Stomach (tissue), 9 donors: ENCODE data around the gene ABHD2. TPM values are rescaled to one million over a fixed set of nuclear protein-coding genes. Genes with fewer than 3 reads are reported as not detected.
A peak's percentile ranks its signal among the peaks of the same experiment; 100 is the strongest.

Experiments
- DNase-seq, 2 donors: peaks; one replicate each; pipeline versions ENCODE4 v3.0.0 to v3.0.0-alpha.2; 2013 to 2019
- H3K27ac ChIP-seq, 5 donors: fragments of 200-600 bp in 4 of 5; sonication (generic) in 4 of 5; one replicate each; pipeline ENCODE4 v1.5.1; 2013 to 2019; ENCODE audit warnings: mild to moderate bottlenecking in 1 of 5, moderate library complexity in 1 of 5
- H3K27me3 ChIP-seq, 3 donors: fragments of 200-600 bp; sonication (generic); one replicate each; pipeline ENCODE4 v1.5.1; 2017 to 2019; ENCODE audit warnings: mixed run types in 1 of 3
- H3K36me3 ChIP-seq, 4 donors: fragments of 200-600 bp; sonication (generic); 1 replicate in 3 of 4; 2 replicates in 1 of 4; pipeline ENCODE4 v1.5.1; 2016 to 2019
- H3K4me1 ChIP-seq, 4 donors: fragments of 200-600 bp; sonication (generic); one replicate each; pipeline ENCODE4 v1.5.1; 2016 to 2019
- H3K4me3 ChIP-seq, 4 donors: fragments of 200-600 bp; sonication (generic) in 3 of 4; one replicate each; pipeline ENCODE4 v1.5.1; 2016 to 2019; ENCODE audit warnings: mild to moderate bottlenecking in 1 of 4
- H3K9me3 ChIP-seq, 4 donors: fragments of 200-600 bp; sonication (generic); one replicate each; pipeline ENCODE4 v1.5.1; 2016 to 2019
- EP300 ChIP-seq: sonication (generic); formaldehyde crosslinking; IDR thresholded peaks from one replicate; pipeline ENCODE4 v1.6.1; 2017; ENCODE audit warnings: antibody characterized with exemption
- POLR2A ChIP-seq, 4 donors: fragments of 450-650 bp; IDR thresholded peaks; one replicate each; pipeline ENCODE4 v1.6.1; 2016; ENCODE audit warnings: antibody characterized with exemption in 4 of 4, control low read depth in 2 of 4, mild to moderate bottlenecking in 1 of 4, moderate library complexity in 1 of 4
- POLR2AphosphoS5 ChIP-seq, 3 donors: sonication (generic); formaldehyde crosslinking; IDR thresholded peaks; one replicate each; pipeline ENCODE4 v1.6.1; 2016; ENCODE audit warnings: antibody characterized with exemption in 3 of 3
- WGBS, 5 donors: extraction: QIAGEN DNeasy Blood & Tissue Kit in 3 of 5; methylation state at CpG; one replicate each; pipeline versions ENCODE4 v1.1.5 to v1.1.7; 2013 to 2018; 5-methylcytosine and 5-hydroxymethylcytosine counted together
- intact Hi-C: fragments of 100-400 bp; cut with DNase I; formaldehyde crosslinking; loops from one replicate; pipeline ENCODE4 v1.15.1; 2023; ENCODE audit warnings: low total_unique reads
- polyA plus RNA-seq, 3 donors: library from polyadenylated mRNA; stranded (reverse); fragments of 200-250 nt; gene quantifications; one replicate each; pipeline ENCODE4 v1.2.3, GENCODE V29; 2013
- total RNA-seq, 5 donors: library from RNA; depleted of rRNA; stranded (reverse); fragments of >200 nt; gene quantifications; one replicate each; pipeline versions ENCODE4 v1.1.0 to v1.2.3, GENCODE V29; 2014 to 2016
- TF ChIP-seq, protein P1 (sequence below), 7 experiments: fragments of 450-650 bp in 4 of 7; fragments of 200-600 bp in 3 of 7; sonication (generic) in 3 of 7; IDR thresholded peaks; one replicate each; pipeline ENCODE4 v1.5.1; 2016 to 2019; ENCODE audit warnings: antibody characterized with exemption in 7 of 7, control low read depth in 2 of 7, mild to moderate bottlenecking in 1 of 7
- donor health status: healthy with polysubstance abuse.
- donor health status: Bipolar disorder and iron deficiency.
- donor health status: healthy.

ABHD2 gene
- total and polyA plus RNA-seq, 8 donors: 5.1 to 192 (median 70.3) TPM

- TF ChIP-seq POLR2AphosphoS5 (IDR thresholded peaks at IDR 0.05): no peak
- no peak for TF ChIP-seq POLR2A (IDR thresholded peaks at IDR 0.05)
- TF ChIP-seq, protein P1, sequence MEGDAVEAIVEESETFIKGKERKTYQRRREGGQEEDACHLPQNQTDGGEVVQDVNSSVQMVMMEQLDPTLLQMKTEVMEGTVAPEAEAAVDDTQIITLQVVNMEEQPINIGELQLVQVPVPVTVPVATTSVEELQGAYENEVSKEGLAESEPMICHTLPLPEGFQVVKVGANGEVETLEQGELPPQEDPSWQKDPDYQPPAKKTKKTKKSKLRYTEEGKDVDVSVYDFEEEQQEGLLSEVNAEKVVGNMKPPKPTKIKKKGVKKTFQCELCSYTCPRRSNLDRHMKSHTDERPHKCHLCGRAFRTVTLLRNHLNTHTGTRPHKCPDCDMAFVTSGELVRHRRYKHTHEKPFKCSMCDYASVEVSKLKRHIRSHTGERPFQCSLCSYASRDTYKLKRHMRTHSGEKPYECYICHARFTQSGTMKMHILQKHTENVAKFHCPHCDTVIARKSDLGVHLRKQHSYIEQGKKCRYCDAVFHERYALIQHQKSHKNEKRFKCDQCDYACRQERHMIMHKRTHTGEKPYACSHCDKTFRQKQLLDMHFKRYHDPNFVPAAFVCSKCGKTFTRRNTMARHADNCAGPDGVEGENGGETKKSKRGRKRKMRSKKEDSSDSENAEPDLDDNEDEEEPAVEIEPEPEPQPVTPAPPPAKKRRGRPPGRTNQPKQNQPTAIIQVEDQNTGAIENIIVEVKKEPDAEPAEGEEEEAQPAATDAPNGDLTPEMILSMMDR (IDR thresholded peaks at IDR 0.05): no peak
- TF ChIP-seq EP300: no peak
- intact Hi-C loops: no loop called here
- no peaks in the 10 kb centered on the region for H3K27me3 ChIP-seq
- no peak for DNase-seq
- H3K4me3 ChIP-seq: no peak overlapping the region
- 86 to 94% (median 89%) methylated on average over 8 of the region's 8 CpGs for WGBS, 5 donors
- H3K9me3 ChIP-seq: no peaks in the 10 kb centered on the region
- H3K36me3 ChIP-seq: no peaks in the 10 kb centered on the region
- no peaks in the 10 kb centered on the region for H3K4me1 ChIP-seq
- no peak overlapping the region for H3K27ac ChIP-seq
These were observed 130.3 kb downstream of the ABHD2 start for GRCh38 chr15:89218531-89218930.

- Histone ChIP-seq H3K4me1 (no peaks in the 10 kb centered on the region), H3K27ac (no peak within 1 kb of the TSS), H3K4me3 (no peak within 1 kb of the TSS), H3K27me3 (no peaks in the 10 kb centered on the region), H3K9me3 (no peaks in the 10 kb centered on the region), H3K36me3 (no peaks in the 10 kb centered on the region)
- DNase-seq: peak in 1 of 2 donors; percentile 53
- TF ChIP-seq EP300: no peak
- TF ChIP-seq POLR2A (IDR thresholded peaks at IDR 0.05): no peak
- TF ChIP-seq POLR2AphosphoS5 (IDR thresholded peaks at IDR 0.05): no peak
- 53 to 73% (median 61%) methylated on average over 11 of the region's 11 CpGs for WGBS, 5 donors
- intact Hi-C loops: no loop called here
These were observed 133.3 kb downstream of the ABHD2 start, which contains the start of gene RLBP1 for GRCh38 chr15:89221543-89221942. TSS of gene RLBP1 (minus strand) at chr15:89221579. CDS start at chr15:89218975, 2,604 bp downstream.

DNA sequence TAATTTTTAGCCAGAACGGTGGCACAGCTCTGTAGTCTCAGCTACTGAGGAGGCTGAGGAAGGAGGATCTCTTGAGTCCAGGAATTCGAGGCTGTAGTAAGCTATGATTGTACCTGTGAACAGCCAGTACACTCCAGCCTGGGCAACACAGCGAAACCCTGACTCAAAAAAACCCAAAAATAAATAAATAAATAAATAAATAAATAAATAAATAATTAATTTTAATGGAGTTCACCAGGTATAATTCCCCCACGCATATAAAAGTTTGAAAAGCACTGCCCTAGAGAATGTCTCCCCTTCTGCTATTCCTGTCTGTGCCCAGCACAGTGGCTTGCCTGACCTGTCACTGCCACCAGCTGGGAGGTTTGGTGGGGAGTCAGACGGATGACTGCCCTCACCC lies 137.3 kb downstream of the ABHD2 start:
- no peaks in the 10 kb centered on the region for H3K27me3 ChIP-seq
- no peak overlapping the region for H3K27ac ChIP-seq
- H3K9me3 ChIP-seq: no peaks in the 10 kb centered on the region
- H3K4me1 ChIP-seq: no peaks in the 10 kb centered on the region
- TF ChIP-seq POLR2A (IDR thresholded peaks at IDR 0.05) (no peak), POLR2AphosphoS5 (IDR thresholded peaks at IDR 0.05) (no peak), EP300 (no peak)
- TF ChIP-seq, protein P1 (IDR thresholded peaks at IDR 0.05): no peak
- DNase-seq: no peak
- H3K4me3 ChIP-seq: no peak overlapping the region
- H3K36me3 ChIP-seq: no peaks in the 10 kb centered on the region
- intact Hi-C loops: no loop called here
- 92 to 94% (median 93%) methylated on average over 5 of the region's 5 CpGs for WGBS, 5 donors

DNA sequence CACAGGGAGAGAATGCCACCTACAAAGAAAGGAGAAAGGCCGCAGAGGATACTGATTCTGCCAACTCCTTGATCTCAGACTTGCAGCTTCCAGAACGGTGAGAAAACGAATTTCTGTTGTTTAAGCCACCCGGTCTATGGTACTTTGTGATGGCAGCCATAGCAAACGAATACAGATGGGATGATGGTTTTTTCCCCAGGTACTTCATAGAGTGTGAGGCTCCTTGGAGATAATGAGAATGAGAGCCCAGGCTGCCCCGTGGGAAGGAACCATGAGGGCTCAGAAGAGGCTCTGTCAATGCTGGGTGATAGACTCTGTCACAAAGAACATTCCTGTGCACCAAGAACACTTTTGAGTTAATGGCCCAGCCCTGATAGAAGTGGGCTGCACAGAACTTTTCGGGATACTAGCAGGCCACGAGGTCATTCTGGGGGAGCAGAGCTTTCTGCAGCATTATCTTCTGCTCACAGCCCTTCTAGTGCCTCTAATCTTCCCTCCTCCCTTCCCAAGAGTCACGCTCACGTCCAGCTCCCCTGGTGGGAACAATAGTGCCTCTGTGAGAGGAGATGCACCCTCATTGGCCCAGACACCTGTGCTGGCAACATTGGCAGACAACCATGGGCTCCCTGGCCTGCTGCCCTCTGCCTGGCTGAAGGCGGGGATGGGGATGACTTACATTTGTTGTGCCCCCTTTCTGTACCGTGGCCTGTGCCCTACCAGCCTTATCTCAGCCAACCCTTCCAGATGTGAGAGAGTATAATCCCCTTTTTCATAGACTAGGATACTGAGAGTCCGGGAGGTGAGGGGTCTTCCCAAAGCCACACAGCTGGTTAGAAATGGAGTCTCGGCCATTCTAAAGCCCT lies 138.3 kb downstream of the ABHD2 start:
- no peaks in the 10 kb centered on the region for H3K9me3 ChIP-seq
- TF ChIP-seq, protein P1 (IDR thresholded peaks at IDR 0.05): no peak
- TF ChIP-seq EP300 (no peak), POLR2AphosphoS5 (IDR thresholded peaks at IDR 0.05) (no peak), POLR2A (IDR thresholded peaks at IDR 0.05) (no peak)
- H3K4me1 ChIP-seq: no peaks in the 10 kb centered on the region
- no peak overlapping the region for H3K27ac ChIP-seq
- H3K36me3 ChIP-seq: no peaks in the 10 kb centered on the region
- 71 to 79% (median 78%) methylated on average over 13 to 14 of the region's 14 CpGs for WGBS, 5 donors
- no peak overlapping the region for H3K4me3 ChIP-seq
- H3K27me3 ChIP-seq: no peaks in the 10 kb centered on the region
- intact Hi-C loops: no loop called here
- no peak for DNase-seq

DNA sequence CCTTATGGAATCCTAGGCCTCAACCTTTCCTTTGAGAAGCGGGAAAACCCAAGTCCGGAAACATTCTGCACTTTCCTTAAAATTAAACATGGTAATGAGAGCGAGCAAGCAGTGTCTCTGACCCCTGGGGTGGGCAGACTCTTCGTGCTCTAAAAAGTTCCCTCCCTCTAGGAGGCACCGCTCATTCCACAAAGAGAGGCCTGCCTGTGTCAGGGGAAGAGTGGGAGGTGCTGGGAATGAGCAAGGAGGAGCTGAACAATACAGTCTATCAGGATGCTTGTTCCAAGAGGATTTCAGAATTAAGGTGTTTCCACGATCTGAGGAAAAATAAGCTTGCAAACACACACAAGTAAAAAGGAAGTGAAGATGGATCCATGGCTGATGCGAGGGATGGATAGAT lies 139.2 kb downstream of the ABHD2 start:
- Histone ChIP-seq H3K4me1 (no peaks in the 10 kb centered on the region), H3K4me3 (no peak overlapping the region), H3K36me3 (no peaks in the 10 kb centered on the region), H3K9me3 (no peaks in the 10 kb centered on the region), H3K27ac (no peak overlapping the region), H3K27me3 (no peaks in the 10 kb centered on the region)
- TF ChIP-seq, protein P1 (IDR thresholded peaks at IDR 0.05): no peak
- TF ChIP-seq POLR2A (IDR thresholded peaks at IDR 0.05): no peak
- TF ChIP-seq POLR2AphosphoS5 (IDR thresholded peaks at IDR 0.05): no peak
- TF ChIP-seq EP300: no peak
- DNase-seq: no peak
- 76 to 80% (median 78%) methylated on average over 7 of the region's 7 CpGs for whole genome bisulfite sequencing, 5 donors
- intact Hi-C loops: no loop called here
